SH-SY5Y (cell line): ENCODE measurements around the gene ARTN.
A peak's percentile ranks its signal among the peaks of the same experiment; 100 is the strongest.

Experiments used
- GATA2 ChIP-seq: IDR thresholded peaks from 2 replicates; pipeline ENCODE4 v1.6.1; 2011; ENCODE audit warnings: mild to moderate bottlenecking, low read depth, low read length
- GATA3 ChIP-seq: IDR thresholded peaks from 2 replicates; pipeline ENCODE4 v1.6.1; 2011; ENCODE audit warnings: low read depth, mild to moderate bottlenecking, low read length, moderate library complexity

DNA sequence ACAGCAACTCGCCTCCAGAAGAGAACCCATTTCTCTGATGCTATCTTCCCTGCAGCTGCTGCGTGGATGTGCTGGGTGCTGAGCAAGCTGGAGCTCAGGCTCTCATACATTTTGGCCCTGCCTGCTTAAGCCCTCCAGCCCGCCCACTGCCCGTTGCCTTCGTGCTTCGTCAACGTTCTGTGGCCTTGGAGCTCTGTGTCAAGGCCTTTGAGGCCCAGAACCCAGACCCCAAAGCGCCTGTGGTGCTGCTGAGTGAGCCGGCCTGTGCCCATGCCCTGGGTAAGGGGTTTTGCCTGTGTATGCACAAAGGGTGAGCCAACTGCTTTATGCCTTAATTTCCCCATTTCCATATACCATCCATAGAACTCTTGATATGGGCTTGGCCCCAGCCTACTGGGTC lies 37.3 kb downstream of the ARTN start:
- TF ChIP-seq GATA3 (no peak), GATA2 (peak; percentile 16; the same call in 1 of the 2 replicates)
